Spleen (tissue), 7 donors: ENCODE results near the gene MAEA.

Experiments
- POLR2A ChIP-seq, 3 donors: fragments of 450-650 bp; IDR thresholded peaks; one replicate each; pipeline ENCODE4 v1.5.1; 2017; ENCODE audit warnings: antibody characterized with exemption in 3 of 3, mild to moderate bottlenecking in 1 of 3
- TF ChIP-seq, protein P1 (sequence below), 11 experiments: fragments of 200-600 bp in 7 of 11; fragments of 450-650 bp in 4 of 11; sonication (generic) in 4 of 11; IDR thresholded peaks in 8 of 11; conservative IDR thresholded peaks in 3 of 11; 1 replicate in 7 of 11; 2 replicates in 4 of 11; pipeline versions ENCODE4 v1.4.0 to v1.8.0; 2016 to 2021; ENCODE audit warnings: antibody characterized with exemption in 11 of 11, inconsistent platforms in 4 of 11, mild to moderate bottlenecking in 1 of 11
- donor health status: DM: no; HTN: no; CAD: no; lungs with moderate emphysema.
- donor health status: DM: no; HTN: no; CAD: no.
- donor health status: DM: no; HTN: no; CAD: no.

DNA sequence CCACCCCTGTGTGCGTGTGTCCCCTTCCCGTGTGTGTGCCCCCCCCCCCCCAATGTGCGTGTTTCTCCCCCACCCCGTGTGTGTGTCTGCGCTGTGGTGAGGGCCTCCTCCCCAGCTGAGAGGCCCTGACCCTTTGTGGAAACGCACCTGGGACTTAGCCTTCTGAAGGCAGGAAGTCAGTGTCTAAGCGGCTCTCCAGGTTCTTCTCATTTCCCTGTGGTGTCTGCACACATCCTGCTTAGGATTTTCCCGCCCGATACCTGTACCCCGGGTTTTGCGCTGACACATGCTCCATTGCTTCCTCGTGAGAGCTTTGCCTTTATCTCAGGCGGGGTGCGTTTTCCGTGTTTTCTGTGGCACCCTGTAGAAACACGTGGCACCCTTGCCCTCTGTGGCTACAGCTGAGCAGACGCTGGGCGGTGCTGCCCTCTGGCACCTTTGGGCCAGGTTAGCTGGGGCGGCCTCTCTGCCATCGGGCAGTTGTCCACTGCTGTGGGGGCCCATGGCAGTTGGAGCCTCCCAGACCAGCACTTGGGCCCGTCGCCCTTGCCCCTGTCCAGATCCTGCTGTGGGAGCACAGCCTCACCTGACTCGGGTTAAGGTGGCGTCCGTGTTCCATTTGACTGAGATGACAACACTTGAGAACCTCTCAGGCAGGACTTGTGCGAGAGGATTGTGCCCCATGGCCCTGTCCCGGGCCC lies 26.3 kb downstream of the MAEA start:
- TF ChIP-seq, protein P1, sequence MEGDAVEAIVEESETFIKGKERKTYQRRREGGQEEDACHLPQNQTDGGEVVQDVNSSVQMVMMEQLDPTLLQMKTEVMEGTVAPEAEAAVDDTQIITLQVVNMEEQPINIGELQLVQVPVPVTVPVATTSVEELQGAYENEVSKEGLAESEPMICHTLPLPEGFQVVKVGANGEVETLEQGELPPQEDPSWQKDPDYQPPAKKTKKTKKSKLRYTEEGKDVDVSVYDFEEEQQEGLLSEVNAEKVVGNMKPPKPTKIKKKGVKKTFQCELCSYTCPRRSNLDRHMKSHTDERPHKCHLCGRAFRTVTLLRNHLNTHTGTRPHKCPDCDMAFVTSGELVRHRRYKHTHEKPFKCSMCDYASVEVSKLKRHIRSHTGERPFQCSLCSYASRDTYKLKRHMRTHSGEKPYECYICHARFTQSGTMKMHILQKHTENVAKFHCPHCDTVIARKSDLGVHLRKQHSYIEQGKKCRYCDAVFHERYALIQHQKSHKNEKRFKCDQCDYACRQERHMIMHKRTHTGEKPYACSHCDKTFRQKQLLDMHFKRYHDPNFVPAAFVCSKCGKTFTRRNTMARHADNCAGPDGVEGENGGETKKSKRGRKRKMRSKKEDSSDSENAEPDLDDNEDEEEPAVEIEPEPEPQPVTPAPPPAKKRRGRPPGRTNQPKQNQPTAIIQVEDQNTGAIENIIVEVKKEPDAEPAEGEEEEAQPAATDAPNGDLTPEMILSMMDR (IDR thresholded peaks at IDR 0.05 in 8 of 11, conservative IDR thresholded peaks at IDR 0.05 in 3 of 11), result no peak
- TF ChIP-seq POLR2A (IDR thresholded peaks at IDR 0.05), result no peak
